Activated CD4-positive, alpha-beta T cell treated with anti-CD3 and anti-CD28 coated beads for 36 hours (primary cell): ENCODE data around the gene SLC25A22. TPM values are rescaled to one million over a fixed set of nuclear protein-coding genes. Genes with fewer than 3 reads are reported as not detected.
A peak's percentile ranks its signal among the peaks of the same experiment; 100 is the strongest.

Source experiments
- ATAC-seq: fragments of 200-7000 bp; cut with Tn5 transposase; one replicate; pipeline ENCODE4 v1.10.0; 2021; ENCODE audit warnings: mild to moderate bottlenecking, moderate library complexity
- CTCF ChIA-PET: fragments of 350-600 bp; sonication (Branson Sonifier 250); formaldehyde crosslinking; loops from one replicate; lab custom pipeline; 2021; ENCODE audit warnings: antibody characterized with exemption; lab: Charles Lee
- POLR2A ChIA-PET: fragments of 350-600 bp; sonication (Branson Sonifier 250); formaldehyde crosslinking; loops from one replicate; lab custom pipeline; 2021; ENCODE audit warnings: antibody characterized with exemption, inconsistent platforms; lab: Charles Lee
- DNase-seq: peaks from one replicate; pipeline ENCODE4 v3.0.0-alpha.2; 2020
- H3K27ac Mint-ChIP-seq: one replicate; pipeline ENCODE4 v1.8.0; 2021; ENCODE audit warnings: mixed read lengths
- H3K27me3 Mint-ChIP-seq: one replicate; pipeline ENCODE4 v1.8.0; 2021; ENCODE audit warnings: mixed read lengths
- H3K36me3 Mint-ChIP-seq: one replicate; pipeline ENCODE4 v1.8.0; 2021; ENCODE audit warnings: low read depth, mixed read lengths
- H3K4me1 Mint-ChIP-seq: one replicate; pipeline ENCODE4 v1.8.0; 2021; ENCODE audit warnings: mixed read lengths
- H3K4me3 Mint-ChIP-seq: one replicate; pipeline ENCODE4 v1.8.0; 2021; ENCODE audit warnings: mild to moderate bottlenecking, moderate library complexity, mixed read lengths
- H3K9me3 Mint-ChIP-seq: one replicate; pipeline ENCODE4 v1.8.0; 2021; ENCODE audit warnings: low read depth, mixed read lengths
- intact Hi-C, 2 experiments: fragments of 100-400 bp; cut with DNase I in 1 of 2; cut with micrococcal nuclease in 1 of 2; formaldehyde crosslinking; loops; one replicate each; pipeline versions ENCODE4 v1.14.2 to v1.15.1; 2022 to 2024; cut with DNase I, micrococcal nuclease
- total RNA-seq, 2 experiments: library from RNA; stranded (reverse); gene quantifications; one replicate each; pipeline ENCODE4 v1.2.3, GENCODE V29; 2021

The SLC25A22 gene
- total RNA-seq, 2 experiments from 2014 or later, result 33.9 to 36.6 TPM

- no peaks in the 10 kb centered on the region for H3K9me3 Mint-ChIP-seq
- intact Hi-C loops, result no loop called here
- CTCF ChIA-PET, result interaction anchor here (1.2 kb wide), 1 partner anchor 9 kb away, joined by 3 read pairs; the partner anchor contains the start of gene PNPLA2
- H3K27me3 Mint-ChIP-seq, result no peaks in the 10 kb centered on the region
- peaks cover 35% of the 10 kb centered on the region for H3K36me3 Mint-ChIP-seq
- POLR2A ChIA-PET, result interaction anchor here (1.4 to 2.0 kb wide), 2 partner anchors 9 to 13 kb away, joined by 10 to 24 read pairs; partner anchors contain the start of gene PNPLA2
- H3K27ac Mint-ChIP-seq, result peak overlapping the region; percentile 97
- no peak for ATAC-seq
- no peak for DNase-seq
- H3K4me3 Mint-ChIP-seq, result peak overlapping the region; percentile 94
- peaks cover 30% of the 10 kb centered on the region for H3K4me1 Mint-ChIP-seq
Measured at GRCh38 chr11:810040-810567, 12.0 kb upstream of the SLC25A22 start.

- DNase-seq (peak; percentile 99), ATAC-seq (peak; percentile 86)
- ChIA-PET POLR2A (interaction anchor here (1.4 to 2.0 kb wide), 2 partner anchors 10 to 13 kb away, joined by 10 to 24 read pairs; partner anchors contain the start of gene PNPLA2), CTCF (interaction anchor here (0.8 to 1.2 kb wide), 3 partner anchors 10 to 32 kb away, joined by 3 read pairs; partner anchors contain the start of gene PNPLA2)
- peak within 1 kb of the TSS; percentile 94 for H3K4me3 Mint-ChIP-seq
- intact Hi-C loops, result loop anchor here (1.0 to 2.0 kb wide), 16 partner anchors 10 to 602 kb away; partner anchors contain the start of genes POLR2L (in 2 of the 2), TSPAN4 (in 2 of the 2), AP2A2 (in 1 of the 2) and BET1L (in 1 of the 2)
- H3K27ac Mint-ChIP-seq, result peak within 1 kb of the TSS; percentile 97
- H3K4me1 Mint-ChIP-seq, result peaks cover 30% of the 10 kb centered on the region
- H3K36me3 Mint-ChIP-seq, result peaks cover 35% of the 10 kb centered on the region
- H3K9me3 Mint-ChIP-seq, result no peaks in the 10 kb centered on the region
- H3K27me3 Mint-ChIP-seq, result no peaks in the 10 kb centered on the region
Measured at GRCh38 chr11:809287-810039, 11.4 kb upstream of the SLC25A22 start, which contains the start of gene RPLP2. RPLP2 (plus strand) TSS chr11:809967; CDS start chr11:810235, 268 bp downstream.

GRCh38 chr11:808427-809286, 10.6 kb upstream of the SLC25A22 start:
- DNase-seq (peak; percentile 64), ATAC-seq (peak; percentile 0)
- ChIA-PET POLR2A (interaction anchor here (0.7 to 2.0 kb wide), 3 partner anchors 11 to 33 kb away, joined by 3 to 24 read pairs (median 10); partner anchors contain the start of gene PNPLA2), CTCF (interaction anchor here (0.8 to 1.2 kb wide), 3 partner anchors 10 to 31 kb away, joined by 3 read pairs; partner anchors contain the start of gene PNPLA2)
- intact Hi-C loops, result loop anchor here (1.0 to 2.0 kb wide), 16 partner anchors 10 to 601 kb away; partner anchors contain the start of genes POLR2L (in 2 of the 2), TSPAN4 (in 2 of the 2), AP2A2 (in 1 of the 2) and BET1L (in 1 of the 2)
- Mint-ChIP-seq H3K9me3 (no peaks in the 10 kb centered on the region), H3K36me3 (peaks cover 32% of the 10 kb centered on the region), H3K27ac (peak overlapping the region; percentile 97), H3K4me1 (peaks cover 34% of the 10 kb centered on the region), H3K4me3 (peak overlapping the region; percentile 94), H3K27me3 (no peaks in the 10 kb centered on the region)

GRCh38 chr11:804599-804964, 6.5 kb upstream of the SLC25A22 start:
- POLR2A ChIA-PET, result interaction anchor here (0.6 kb wide), 1 partner anchor 44 kb away, joined by 3 read pairs; no protein-coding TSS in a partner anchor

GRCh38 chr11:803770-804598, 5.9 kb upstream of the SLC25A22 start:
- Mint-ChIP-seq H3K4me3 (peak overlapping the region; percentile 76), H3K27me3 (no peaks in the 10 kb centered on the region), H3K9me3 (no peaks in the 10 kb centered on the region), H3K4me1 (peaks cover 15% of the 10 kb centered on the region), H3K27ac (peak overlapping the region; percentile 51), H3K36me3 (peaks cover 8% of the 10 kb centered on the region)
- no peak for DNase-seq
- ChIA-PET CTCF (interaction anchor here (1.1 kb wide), 1 partner anchor 249 kb away, joined by 3 read pairs; no protein-coding TSS in a partner anchor), POLR2A (interaction anchor here (0.6 kb wide), 1 partner anchor 44 kb away, joined by 3 read pairs; no protein-coding TSS in a partner anchor)
- ATAC-seq, result no peak
- intact Hi-C loops, result no loop called here

More at GRCh38 chr11:804599-804964, 6.5 kb upstream of the SLC25A22 start:
- peak overlapping the region; percentile 76 for H3K4me3 Mint-ChIP-seq
- CTCF ChIA-PET, result no interaction called here
- H3K27ac Mint-ChIP-seq, result peak overlapping the region; percentile 51
- DNase-seq, result no peak
- peaks cover 8% of the 10 kb centered on the region for H3K36me3 Mint-ChIP-seq
- intact Hi-C loops, result no loop called here
- ATAC-seq, result no peak
- no peaks in the 10 kb centered on the region for H3K27me3 Mint-ChIP-seq
- H3K4me1 Mint-ChIP-seq, result peaks cover 15% of the 10 kb centered on the region
- H3K9me3 Mint-ChIP-seq, result no peaks in the 10 kb centered on the region

- intact Hi-C loops, result no loop called here
- no peak for DNase-seq
- POLR2A ChIA-PET, result no interaction called here
- ATAC-seq, result no peak
- CTCF ChIA-PET, result interaction anchor here (1.1 kb wide), 1 partner anchor 248 kb away, joined by 3 read pairs; no protein-coding TSS in a partner anchor
- Mint-ChIP-seq H3K27ac (no peak overlapping the region), H3K9me3 (no peaks in the 10 kb centered on the region), H3K4me3 (peak overlapping the region; percentile 76), H3K36me3 (peaks cover 8% of the 10 kb centered on the region), H3K27me3 (no peaks in the 10 kb centered on the region), H3K4me1 (peaks cover 13% of the 10 kb centered on the region)
Measured at GRCh38 chr11:803467-803742, 5.3 kb upstream of the SLC25A22 start.

- peak overlapping the region; percentile 26 for H3K4me3 Mint-ChIP-seq
- ATAC-seq, result no peak
- H3K27ac Mint-ChIP-seq, result no peak overlapping the region
- no peak for DNase-seq
- H3K9me3 Mint-ChIP-seq, result no peaks in the 10 kb centered on the region
- ChIA-PET CTCF (interaction anchor here (1.1 kb wide), 1 partner anchor 247 kb away, joined by 3 read pairs; no protein-coding TSS in a partner anchor), POLR2A (no interaction called here)
- H3K36me3 Mint-ChIP-seq, result peaks cover 7% of the 10 kb centered on the region
- intact Hi-C loops, result no loop called here
- H3K27me3 Mint-ChIP-seq, result no peaks in the 10 kb centered on the region
- peaks cover 8% of the 10 kb centered on the region for H3K4me1 Mint-ChIP-seq
Measured at GRCh38 chr11:802693-803466, 4.8 kb upstream of the SLC25A22 start.

- ATAC-seq, result no peak
- intact Hi-C loops, result no loop called here
- Mint-ChIP-seq H3K36me3 (peaks cover 6% of the 10 kb centered on the region), H3K9me3 (no peaks in the 10 kb centered on the region), H3K27ac (no peak overlapping the region), H3K4me3 (no peak overlapping the region), H3K27me3 (no peaks in the 10 kb centered on the region), H3K4me1 (peaks cover 6% of the 10 kb centered on the region)
- ChIA-PET POLR2A (no interaction called here), CTCF (no interaction called here)
- DNase-seq, result no peak
Measured at GRCh38 chr11:802018-802617, 4.0 kb upstream of the SLC25A22 start.

- intact Hi-C loops, result no loop called here
- POLR2A ChIA-PET, result no interaction called here
- Mint-ChIP-seq H3K4me3 (no peak overlapping the region), H3K36me3 (peaks cover 6% of the 10 kb centered on the region), H3K9me3 (no peaks in the 10 kb centered on the region), H3K27me3 (no peaks in the 10 kb centered on the region), H3K4me1 (peaks cover 9% of the 10 kb centered on the region), H3K27ac (no peak overlapping the region)
- ATAC-seq, result no peak
- CTCF ChIA-PET, result no interaction called here
- DNase-seq, result no peak
Measured at GRCh38 chr11:801097-801780, 3.2 kb upstream of the SLC25A22 start.
